Measurements from ENCODE around the gene FASN.
A peak's percentile ranks its signal among the peaks of the same experiment; 100 is the strongest.

FASN gene

DNA sequence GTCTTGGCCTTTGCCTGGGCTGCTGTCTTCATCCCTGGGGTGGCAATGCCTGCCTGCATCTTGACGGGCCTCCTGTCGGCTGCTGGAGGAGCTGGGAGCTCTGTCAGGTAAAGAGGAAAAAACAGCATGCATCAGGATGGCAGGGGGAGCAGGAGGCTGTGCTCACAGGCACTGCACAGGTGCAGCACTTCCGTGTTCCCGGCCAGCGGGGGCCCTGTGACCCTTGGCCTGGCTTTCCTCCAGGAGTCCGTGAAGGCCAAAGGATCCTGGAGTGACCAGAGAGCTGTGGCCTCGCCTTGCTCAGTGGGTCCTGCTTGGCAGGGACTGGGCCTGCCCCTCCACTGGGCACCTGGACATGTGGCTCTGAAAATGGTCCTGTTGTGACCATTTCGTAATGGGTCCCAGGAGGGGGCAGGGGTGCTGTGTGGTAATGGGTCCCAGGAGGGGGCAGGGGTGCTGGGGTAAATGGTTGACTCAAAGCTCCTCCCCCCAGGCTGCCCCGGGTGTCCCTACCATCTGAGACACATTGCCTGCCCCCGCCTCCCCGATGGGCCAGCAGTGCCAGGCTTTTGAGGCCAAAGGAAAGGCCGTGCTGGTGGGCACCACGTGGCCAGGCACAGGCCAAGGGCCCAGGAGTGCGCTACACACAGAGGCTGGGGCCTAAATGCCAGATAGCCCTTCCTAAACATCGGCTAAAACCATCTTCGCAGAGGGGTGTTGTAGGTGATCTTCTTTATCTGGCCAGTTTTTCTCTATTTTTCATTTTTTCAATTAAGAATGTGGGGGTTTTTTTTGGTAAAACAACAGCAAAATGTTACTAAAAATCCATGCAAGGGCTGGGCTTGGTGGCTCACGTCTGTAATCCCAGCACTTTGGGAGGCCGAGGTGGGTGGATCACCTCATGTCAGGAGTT lies 4.0 kb upstream of the FASN start:
- Histone ChIP-seq H3K4me1 (ENCODE audit: control insufficient read depth in 2 of 2, insufficient read depth in 2 of 2, low read length in 2 of 2) (peaks cover 35 to 53% of the 10 kb centered on the region in 2 donors), H3K27ac (ENCODE audit: low read depth in 2 of 2, low read length in 2 of 2) (no peak overlapping the region), H3K36me3 (ENCODE audit: control insufficient read depth in 2 of 2, insufficient read depth in 2 of 2, low read length in 2 of 2) (no peaks in the 10 kb centered on the region), H3K27me3 (ENCODE audit: control insufficient read depth in 2 of 2, insufficient read depth in 2 of 2, low read length in 2 of 2) (no peaks in the 10 kb centered on the region), H3K4me3 (ENCODE audit: low read length in 2 of 2) (no peak overlapping the region), H3K9ac (ENCODE audit: low read depth in 1 of 2, low read length in 2 of 2) (no peak overlapping the region), H3K9me3 (ENCODE audit: control insufficient read depth in 2 of 2, low read length in 2 of 2) (no peaks in the 10 kb centered on the region)

DNA sequence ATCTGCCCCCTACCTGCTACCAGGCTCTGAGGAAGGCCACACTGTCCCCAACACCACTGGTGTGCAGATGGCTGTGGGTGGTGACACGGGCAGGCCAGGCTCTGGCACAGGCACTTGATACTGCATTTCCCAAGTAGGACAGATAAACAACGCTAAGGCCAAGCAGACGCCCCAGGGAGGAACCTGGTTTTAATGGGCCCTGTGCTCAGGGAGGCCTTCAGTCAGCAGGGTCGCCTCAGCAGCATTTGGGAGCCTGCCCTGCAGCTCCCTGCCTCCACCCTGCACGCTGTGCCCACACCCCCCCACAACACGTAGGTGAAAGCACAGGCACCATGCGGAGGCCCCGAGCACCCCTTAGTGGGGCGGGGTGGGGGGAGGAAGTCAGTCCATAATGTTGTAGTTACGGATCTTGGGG lies 3.3 kb upstream of the FASN start:
- H3K9ac ChIP-seq (ENCODE audit: low read depth in 1 of 2, low read length in 2 of 2): no peak overlapping the region
- no peak overlapping the region for H3K4me3 ChIP-seq (ENCODE audit: low read length in 2 of 2)

DNA sequence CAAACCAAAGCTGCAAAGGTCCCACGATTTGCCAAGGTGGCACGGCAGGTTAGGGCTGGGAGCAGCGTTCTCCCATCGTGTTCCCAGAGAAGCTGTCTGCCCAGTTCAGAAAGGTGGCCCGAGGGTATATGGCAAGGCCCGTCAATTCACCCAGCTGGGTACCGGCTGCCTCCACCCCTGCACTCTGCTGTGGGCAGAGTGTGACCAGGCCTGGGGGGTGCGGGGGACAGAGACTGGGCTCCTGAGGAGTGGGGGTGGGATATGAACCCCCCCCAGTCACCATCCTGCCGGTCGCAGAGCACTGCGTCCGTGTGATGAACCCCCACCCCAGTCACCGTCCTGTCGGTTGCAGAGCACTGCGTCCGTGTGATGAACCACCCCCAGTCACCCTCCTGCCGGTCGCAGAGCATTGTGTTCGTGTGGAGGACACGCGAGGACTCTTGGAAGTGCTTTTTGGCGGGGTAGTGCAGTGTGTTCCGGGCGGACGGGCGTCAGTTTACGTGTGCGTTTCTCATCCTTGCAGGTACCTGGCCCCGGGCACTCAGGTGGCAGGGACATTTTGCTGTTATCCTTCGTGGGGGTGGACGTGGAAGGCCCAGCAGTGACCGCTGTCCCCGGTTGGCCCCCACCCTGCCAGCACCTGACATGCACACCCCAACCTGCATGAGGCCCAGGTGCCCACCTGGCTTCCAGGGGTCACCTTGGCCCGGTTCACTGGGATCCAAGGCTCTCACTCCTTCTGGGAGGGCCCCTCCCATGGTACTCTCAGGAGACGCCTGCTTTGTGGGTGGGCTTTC lies 2.7 kb upstream of the FASN start:
- H3K4me1 ChIP-seq (ENCODE audit: control insufficient read depth in 2 of 2, insufficient read depth in 2 of 2, low read length in 2 of 2): peaks cover 30 to 47% of the 10 kb centered on the region in 2 donors
- H3K27ac ChIP-seq (ENCODE audit: low read depth in 2 of 2, low read length in 2 of 2): no peak overlapping the region
- no peaks in the 10 kb centered on the region for H3K27me3 ChIP-seq (ENCODE audit: control insufficient read depth in 2 of 2, insufficient read depth in 2 of 2, low read length in 2 of 2)
- H3K36me3 ChIP-seq (ENCODE audit: control insufficient read depth in 2 of 2, insufficient read depth in 2 of 2, low read length in 2 of 2): peaks cover 0 to 1% of the 10 kb centered on the region in 2 donors
- H3K9me3 ChIP-seq (ENCODE audit: control insufficient read depth in 2 of 2, low read length in 2 of 2): no peaks in the 10 kb centered on the region
- H3K9ac ChIP-seq (ENCODE audit: low read depth in 1 of 2, low read length in 2 of 2): no peak overlapping the region
- no peak overlapping the region for H3K4me3 ChIP-seq (ENCODE audit: low read length in 2 of 2)

More for the DNA sequence above, 3.3 kb upstream of the FASN start:
- no peaks in the 10 kb centered on the region for H3K36me3 ChIP-seq (ENCODE audit: control insufficient read depth in 2 of 2, insufficient read depth in 2 of 2, low read length in 2 of 2)
- H3K27ac ChIP-seq (ENCODE audit: low read depth in 2 of 2, low read length in 2 of 2): no peak overlapping the region
- peaks cover 34 to 53% of the 10 kb centered on the region in 2 donors for H3K4me1 ChIP-seq (ENCODE audit: control insufficient read depth in 2 of 2, insufficient read depth in 2 of 2, low read length in 2 of 2)
- H3K9me3 ChIP-seq (ENCODE audit: control insufficient read depth in 2 of 2, low read length in 2 of 2): no peaks in the 10 kb centered on the region
- no peaks in the 10 kb centered on the region for H3K27me3 ChIP-seq (ENCODE audit: control insufficient read depth in 2 of 2, insufficient read depth in 2 of 2, low read length in 2 of 2)

DNA sequence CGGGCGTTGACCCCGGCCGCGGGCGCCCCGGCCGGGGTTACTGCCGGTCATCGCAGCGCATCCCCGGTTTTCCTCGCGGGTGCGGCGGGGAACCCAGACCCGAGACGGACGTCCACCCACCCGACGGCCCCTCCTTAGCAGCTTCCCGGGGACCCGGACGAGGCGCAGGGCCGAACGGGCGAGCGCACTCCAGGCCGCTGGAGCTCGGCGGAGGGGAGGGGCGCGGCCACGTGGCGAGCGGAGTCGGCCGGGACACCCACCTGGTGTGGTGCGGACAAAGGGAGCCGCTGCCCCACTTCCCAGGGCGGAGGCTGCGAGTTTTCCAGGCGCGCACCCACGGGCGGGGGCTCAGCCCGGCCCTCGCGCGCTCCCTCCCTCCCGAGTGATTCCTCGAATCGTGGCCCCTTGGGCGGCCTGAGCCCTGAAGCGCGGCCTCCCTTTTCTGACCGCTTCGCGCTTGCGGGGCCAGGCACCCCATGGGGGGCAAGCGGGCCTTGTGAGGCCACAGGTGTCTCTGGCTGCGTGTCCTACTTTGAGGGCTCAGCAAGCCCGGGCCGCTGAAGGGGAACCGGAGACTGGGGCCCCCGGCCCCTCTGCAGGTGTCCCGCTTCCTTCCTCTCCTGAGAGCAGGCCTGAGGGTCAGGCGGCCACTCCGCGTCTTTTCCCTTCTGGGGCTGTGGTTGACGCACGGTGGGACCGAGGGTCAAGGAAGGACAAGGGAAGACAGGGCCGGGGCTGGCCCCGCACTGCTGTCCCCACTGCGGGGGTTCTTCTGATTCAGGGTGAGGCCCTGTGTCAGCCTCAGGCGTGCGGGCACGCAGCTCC lies 1.1 kb upstream of the FASN start:
- H3K4me1 ChIP-seq (ENCODE audit: control insufficient read depth in 2 of 2, insufficient read depth in 2 of 2, low read length in 2 of 2): peaks cover 28 to 41% of the 10 kb centered on the region in 2 donors

DNA sequence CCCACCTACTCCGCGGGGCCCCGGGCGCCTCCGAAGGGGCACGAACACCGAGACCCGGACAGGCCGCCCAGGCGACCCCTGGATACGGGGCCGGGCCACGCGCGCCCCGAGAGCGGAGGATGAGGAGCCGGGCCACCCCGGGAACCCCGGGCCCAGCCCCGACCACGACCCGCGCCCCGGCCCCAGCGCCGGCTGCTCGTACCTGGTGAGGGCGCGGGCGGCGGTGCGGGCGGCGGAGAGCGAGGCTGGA lies 192 bp downstream of the FASN start:
- peaks cover 27 to 35% of the 10 kb centered on the region in 2 donors for H3K4me1 ChIP-seq (ENCODE audit: control insufficient read depth in 2 of 2, insufficient read depth in 2 of 2, low read length in 2 of 2)

More for the DNA sequence above, 1.1 kb upstream of the FASN start:
- Histone ChIP-seq H3K27ac (ENCODE audit: low read depth in 2 of 2, low read length in 2 of 2) (peak overlapping the region; percentile 96 to 97), H3K9me3 (ENCODE audit: control insufficient read depth in 2 of 2, low read length in 2 of 2) (no peaks in the 10 kb centered on the region), H3K36me3 (ENCODE audit: control insufficient read depth in 2 of 2, insufficient read depth in 2 of 2, low read length in 2 of 2) (peaks cover 4 to 6% of the 10 kb centered on the region in 2 donors), H3K9ac (ENCODE audit: low read depth in 1 of 2, low read length in 2 of 2) (peak overlapping the region; percentile 68 to 81), H3K4me3 (ENCODE audit: low read length in 2 of 2) (peak overlapping the region; percentile 62 to 70), H3K27me3 (ENCODE audit: control insufficient read depth in 2 of 2, insufficient read depth in 2 of 2, low read length in 2 of 2) (no peaks in the 10 kb centered on the region)

DNA sequence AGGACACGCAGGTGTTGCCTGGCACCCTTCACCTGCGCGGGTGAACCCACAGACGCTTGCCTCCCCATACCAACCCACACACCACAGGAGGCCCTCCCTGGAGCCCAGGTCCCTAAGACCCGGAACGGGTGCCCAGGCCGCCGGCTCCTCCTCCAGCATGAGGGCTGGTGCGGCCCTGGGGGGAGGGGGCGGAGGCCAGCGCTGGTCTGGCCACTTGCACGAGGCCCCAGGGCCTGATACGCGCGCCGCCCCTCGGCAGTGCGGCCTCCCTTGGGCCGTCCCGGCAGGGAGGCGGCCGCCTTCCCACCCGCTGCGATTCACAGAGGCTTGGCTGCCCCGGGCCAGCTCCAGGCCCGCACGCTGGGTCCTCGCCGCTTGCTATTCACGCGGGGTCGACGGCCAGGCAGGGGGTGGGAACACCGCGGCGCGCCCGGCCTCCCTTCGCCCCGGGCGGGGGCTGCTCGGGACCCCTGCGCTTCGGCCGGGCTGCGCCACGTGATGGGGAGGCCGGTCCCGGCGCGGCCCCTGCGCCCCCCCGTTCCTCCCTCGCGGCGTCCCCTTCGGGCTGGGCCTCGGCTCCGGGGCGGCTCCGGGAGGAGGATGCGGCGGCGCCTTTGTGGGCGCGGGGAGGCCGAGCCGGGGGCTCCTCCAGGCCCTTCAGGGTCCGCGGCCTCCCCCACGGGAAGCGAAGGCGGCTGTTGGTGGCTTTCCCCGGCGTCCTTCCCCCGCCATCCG lies 685 bp downstream of the FASN start:
- Histone ChIP-seq H3K27me3 (ENCODE audit: control insufficient read depth in 2 of 2, insufficient read depth in 2 of 2, low read length in 2 of 2) (no peaks in the 10 kb centered on the region), H3K4me3 (ENCODE audit: low read length in 2 of 2) (peak overlapping the region; percentile 64 to 70), H3K9me3 (ENCODE audit: control insufficient read depth in 2 of 2, low read length in 2 of 2) (no peaks in the 10 kb centered on the region), H3K4me1 (ENCODE audit: control insufficient read depth in 2 of 2, insufficient read depth in 2 of 2, low read length in 2 of 2) (peaks cover 27 to 35% of the 10 kb centered on the region in 2 donors), H3K9ac (ENCODE audit: low read depth in 1 of 2, low read length in 2 of 2) (peak overlapping the region; percentile 32 to 86), H3K27ac (ENCODE audit: low read depth in 2 of 2, low read length in 2 of 2) (peak overlapping the region; percentile 96 to 97), H3K36me3 (ENCODE audit: control insufficient read depth in 2 of 2, insufficient read depth in 2 of 2, low read length in 2 of 2) (peaks cover 11 to 15% of the 10 kb centered on the region in 2 donors)

More for the DNA sequence above, 192 bp downstream of the FASN start:
- Histone ChIP-seq H3K27me3 (ENCODE audit: control insufficient read depth in 2 of 2, insufficient read depth in 2 of 2, low read length in 2 of 2) (no peaks in the 10 kb centered on the region), H3K27ac (ENCODE audit: low read depth in 2 of 2, low read length in 2 of 2) (peak overlapping the region; percentile 96 to 97), H3K9me3 (ENCODE audit: control insufficient read depth in 2 of 2, low read length in 2 of 2) (no peaks in the 10 kb centered on the region), H3K4me3 (ENCODE audit: low read length in 2 of 2) (peak overlapping the region; percentile 64 to 70), H3K9ac (ENCODE audit: low read depth in 1 of 2, low read length in 2 of 2) (peak overlapping the region in 1 of 2 donors; percentile 86), H3K36me3 (ENCODE audit: control insufficient read depth in 2 of 2, insufficient read depth in 2 of 2, low read length in 2 of 2) (peaks cover 11 to 14% of the 10 kb centered on the region in 2 donors)

DNA sequence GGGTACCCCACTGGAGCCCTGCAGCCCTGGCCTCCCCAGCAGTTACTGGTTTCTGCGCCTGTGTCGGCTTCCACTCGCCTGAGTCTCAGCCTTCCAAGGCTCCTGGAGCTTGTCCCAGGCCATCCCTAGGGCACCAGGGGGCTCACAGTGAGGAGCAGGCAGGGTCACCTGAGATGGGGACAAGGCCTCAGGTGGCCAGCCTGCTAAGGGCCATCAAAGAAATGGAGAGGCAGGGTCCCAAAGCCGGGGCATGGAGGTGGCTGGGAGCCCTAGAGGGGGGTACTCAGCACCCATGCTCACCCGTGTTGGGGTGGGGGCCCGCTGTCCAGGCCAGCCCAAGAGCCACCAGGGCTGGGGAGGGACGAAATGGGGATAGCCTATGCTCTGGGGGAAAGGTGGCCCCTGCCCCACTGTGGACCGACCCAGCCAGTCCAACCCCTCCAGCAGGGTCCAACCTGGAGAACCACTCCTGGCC lies 1.3 kb downstream of the FASN start:
- Histone ChIP-seq H3K27ac (ENCODE audit: low read depth in 2 of 2, low read length in 2 of 2) (peak overlapping the region in 1 of 2 donors; percentile 97), H3K27me3 (ENCODE audit: control insufficient read depth in 2 of 2, insufficient read depth in 2 of 2, low read length in 2 of 2) (no peaks in the 10 kb centered on the region), H3K36me3 (ENCODE audit: control insufficient read depth in 2 of 2, insufficient read depth in 2 of 2, low read length in 2 of 2) (peaks cover 13 to 19% of the 10 kb centered on the region in 2 donors), H3K4me1 (ENCODE audit: control insufficient read depth in 2 of 2, insufficient read depth in 2 of 2, low read length in 2 of 2) (peaks cover 25 to 34% of the 10 kb centered on the region in 2 donors), H3K9me3 (ENCODE audit: control insufficient read depth in 2 of 2, low read length in 2 of 2) (no peaks in the 10 kb centered on the region), H3K9ac (ENCODE audit: low read depth in 1 of 2, low read length in 2 of 2) (peak overlapping the region; percentile 32 to 86), H3K4me3 (ENCODE audit: low read length in 2 of 2) (peak overlapping the region; percentile 64 to 70)

DNA sequence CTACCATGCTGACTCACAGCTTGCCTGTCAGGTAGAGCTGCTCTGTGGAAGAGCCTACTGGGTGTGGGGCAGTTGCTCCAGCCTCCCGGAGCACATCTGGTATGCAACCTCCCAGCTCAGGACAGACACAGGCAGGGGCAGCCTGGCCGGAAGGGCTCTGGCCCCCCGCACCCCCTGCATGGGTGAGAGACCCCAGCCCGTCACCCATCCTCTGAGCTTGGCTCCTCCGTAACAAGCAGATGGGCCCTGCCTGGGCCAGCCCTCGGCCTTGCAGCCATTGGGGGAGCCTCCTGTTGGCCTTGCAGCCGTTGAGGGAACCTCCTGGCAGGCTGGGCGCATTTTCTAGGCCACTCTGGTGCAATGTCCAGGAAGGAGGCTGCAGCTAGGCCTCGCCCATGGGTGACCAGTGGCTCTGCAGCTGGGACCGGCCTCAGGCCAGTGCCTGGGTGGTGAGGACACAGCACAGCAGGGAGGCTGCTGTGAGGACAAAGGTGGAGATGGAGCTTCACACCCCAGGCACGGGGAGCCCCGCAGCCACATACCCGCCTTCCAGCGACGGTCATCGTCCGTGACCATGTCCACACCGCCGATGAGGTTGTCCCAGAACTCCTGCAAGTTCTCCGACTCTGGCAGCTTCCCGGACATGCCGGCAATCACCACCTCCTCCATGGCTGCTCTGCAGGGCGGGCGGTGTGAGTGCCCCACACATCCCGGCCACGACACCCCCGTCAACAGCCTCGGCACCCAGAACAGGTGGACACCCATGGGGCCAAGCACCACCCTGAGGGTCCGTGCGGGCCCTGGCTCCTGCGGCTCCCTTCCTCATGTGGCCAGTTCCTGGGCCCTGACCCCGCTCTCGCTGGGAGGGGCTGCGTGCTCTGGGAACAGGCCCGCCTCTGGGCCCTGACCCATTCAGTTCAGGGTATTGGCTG lies 2.0 kb downstream of the FASN start:
- H3K36me3 ChIP-seq (ENCODE audit: control insufficient read depth in 2 of 2, insufficient read depth in 2 of 2, low read length in 2 of 2): peaks cover 18 to 26% of the 10 kb centered on the region in 2 donors
- no peak overlapping the region for H3K4me3 ChIP-seq (ENCODE audit: low read length in 2 of 2)

More for the DNA sequence above, 2.0 kb downstream of the FASN start:
- Histone ChIP-seq H3K9ac (ENCODE audit: low read depth in 1 of 2, low read length in 2 of 2) (peak overlapping the region in 1 of 2 donors; percentile 86), H3K27ac (ENCODE audit: low read depth in 2 of 2, low read length in 2 of 2) (no peak overlapping the region), H3K27me3 (ENCODE audit: control insufficient read depth in 2 of 2, insufficient read depth in 2 of 2, low read length in 2 of 2) (no peaks in the 10 kb centered on the region), H3K4me1 (ENCODE audit: control insufficient read depth in 2 of 2, insufficient read depth in 2 of 2, low read length in 2 of 2) (peaks cover 20 to 27% of the 10 kb centered on the region in 2 donors), H3K9me3 (ENCODE audit: control insufficient read depth in 2 of 2, low read length in 2 of 2) (no peaks in the 10 kb centered on the region)

All from mucosa of rectum (tissue), 2 donors.